Measurements from ENCODE around the gene EPDR1.

DNA sequence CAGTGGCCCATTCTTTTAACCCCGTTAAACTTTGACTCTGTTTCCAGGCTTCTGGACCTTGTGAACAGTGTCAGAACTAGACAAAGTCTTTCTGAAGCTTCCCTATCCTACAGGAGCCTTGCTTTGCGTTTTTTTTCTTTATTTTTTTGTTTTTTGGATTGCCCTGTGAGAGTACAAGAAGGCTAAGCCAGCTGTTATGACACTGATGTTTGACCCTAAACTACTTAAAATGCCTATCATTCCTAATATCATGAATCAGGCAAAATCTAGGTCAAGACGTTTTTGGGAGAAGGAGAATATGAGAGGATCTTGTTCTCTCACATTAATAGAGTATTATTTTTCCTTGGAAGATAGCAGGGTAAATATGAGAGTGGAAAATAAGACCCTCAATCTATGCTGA is 79.8 kb downstream of the EPDR1 start:
- no peak for TF ChIP-seq EP300 (IDR thresholded peaks at IDR 0.05)
- TF ChIP-seq, protein P1, sequence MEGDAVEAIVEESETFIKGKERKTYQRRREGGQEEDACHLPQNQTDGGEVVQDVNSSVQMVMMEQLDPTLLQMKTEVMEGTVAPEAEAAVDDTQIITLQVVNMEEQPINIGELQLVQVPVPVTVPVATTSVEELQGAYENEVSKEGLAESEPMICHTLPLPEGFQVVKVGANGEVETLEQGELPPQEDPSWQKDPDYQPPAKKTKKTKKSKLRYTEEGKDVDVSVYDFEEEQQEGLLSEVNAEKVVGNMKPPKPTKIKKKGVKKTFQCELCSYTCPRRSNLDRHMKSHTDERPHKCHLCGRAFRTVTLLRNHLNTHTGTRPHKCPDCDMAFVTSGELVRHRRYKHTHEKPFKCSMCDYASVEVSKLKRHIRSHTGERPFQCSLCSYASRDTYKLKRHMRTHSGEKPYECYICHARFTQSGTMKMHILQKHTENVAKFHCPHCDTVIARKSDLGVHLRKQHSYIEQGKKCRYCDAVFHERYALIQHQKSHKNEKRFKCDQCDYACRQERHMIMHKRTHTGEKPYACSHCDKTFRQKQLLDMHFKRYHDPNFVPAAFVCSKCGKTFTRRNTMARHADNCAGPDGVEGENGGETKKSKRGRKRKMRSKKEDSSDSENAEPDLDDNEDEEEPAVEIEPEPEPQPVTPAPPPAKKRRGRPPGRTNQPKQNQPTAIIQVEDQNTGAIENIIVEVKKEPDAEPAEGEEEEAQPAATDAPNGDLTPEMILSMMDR (IDR thresholded peaks at IDR 0.05): no peak
